Spinal cord (tissue), 10 donors: Measurements from ENCODE around the gene IQSEC3. TPM values are rescaled to one million over a fixed set of nuclear protein-coding genes. Genes with fewer than 3 reads are reported as not detected.

Experiments used
- DNase-seq, 6 donors: peaks; one replicate each; pipeline versions ENCODE4 v3.0.0 to v3.0.0-alpha.2; 2013 to 2015; ENCODE audit warnings: low spot score in 6 of 6, low read depth in 4 of 6
- H3K27ac ChIP-seq: one replicate; pipeline ENCODE4 v1.5.1; 2013; ENCODE audit warnings: low read depth, low read length, control low read depth
- H3K27me3 ChIP-seq: one replicate; pipeline ENCODE4 v1.6.1; 2013; ENCODE audit warnings: low read length; ENCODE audit not compliant: control insufficient read depth, insufficient read depth
- H3K36me3 ChIP-seq: one replicate; pipeline ENCODE4 v1.6.1; 2013; ENCODE audit warnings: low read length; ENCODE audit not compliant: control insufficient read depth, insufficient read depth
- H3K4me1 ChIP-seq: one replicate; pipeline ENCODE4 v1.6.1; 2013; ENCODE audit warnings: low read length; ENCODE audit not compliant: control insufficient read depth, insufficient read depth
- H3K4me3 ChIP-seq: one replicate; pipeline ENCODE4 v1.5.1; 2013; ENCODE audit warnings: low read depth, low read length, control low read depth
- H3K9me3 ChIP-seq: one replicate; pipeline ENCODE4 v1.6.1; 2013; ENCODE audit warnings: low read length; ENCODE audit not compliant: control insufficient read depth, insufficient read depth
- WGBS: methylation state at CpG from one replicate; pipeline ENCODE4 v1.1.5; 2013; ENCODE audit warnings: missing lambda C conversion rate; ENCODE audit not compliant: insufficient coverage; 5-methylcytosine and 5-hydroxymethylcytosine counted together
- polyA plus RNA-seq, 2 donors: library from polyadenylated mRNA; unstranded; fragments of 120-200 nt; gene quantifications; one replicate each; pipeline ENCODE4 v1.2.1, GENCODE V29; 2013; ENCODE audit not compliant: insufficient read length in 2 of 2
- total RNA-seq, 2 donors: library from RNA; depleted of rRNA in 1 of 2; stranded (reverse); fragments of 120-200 nt in 1 of 2; fragments of >200 nt in 1 of 2; gene quantifications; one replicate each; pipeline versions ENCODE4 v1.2.3 to v1.2.4, GENCODE V29; 2013 to 2014
- donor health status: healthy.

IQSEC3 gene
- total and polyA plus RNA-seq, 4 donors: 7.8 to 65.3 (median 39.0) TPM

DNA sequence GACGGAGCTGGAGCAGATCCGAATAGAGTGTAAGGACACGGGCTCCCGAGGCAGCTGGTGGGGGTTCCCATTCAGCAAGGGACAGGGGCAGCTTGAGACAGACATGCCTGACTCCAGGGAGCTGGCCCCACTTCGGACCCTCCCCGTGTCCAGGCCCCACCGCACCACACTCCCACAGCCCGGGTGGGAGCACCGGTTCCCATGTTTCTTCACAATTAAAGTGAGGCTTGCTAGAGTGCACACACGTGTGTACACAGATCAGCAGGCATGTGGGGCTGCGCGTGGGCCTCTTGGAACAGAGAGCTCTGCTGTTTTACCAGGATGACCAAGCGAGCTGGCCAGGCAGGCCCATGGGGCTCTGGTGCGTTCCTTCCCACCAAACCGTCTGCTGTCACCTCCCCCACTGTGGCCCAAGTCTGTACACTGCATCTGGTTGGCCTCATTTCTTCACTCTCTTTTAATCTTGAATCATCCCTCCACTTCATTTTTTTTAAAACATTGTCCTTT, 99.3 kb downstream of the IQSEC3 start:
- Histone ChIP-seq H3K9me3 (no peaks in the 10 kb centered on the region), H3K27ac (no peak overlapping the region), H3K36me3 (peaks cover 39% of the 10 kb centered on the region), H3K4me3 (no peak overlapping the region), H3K4me1 (peaks cover 36% of the 10 kb centered on the region), H3K27me3 (no peaks in the 10 kb centered on the region)
- WGBS: 84% methylated on average over 15 of the region's 15 CpGs
- DNase-seq: no peak

DNA sequence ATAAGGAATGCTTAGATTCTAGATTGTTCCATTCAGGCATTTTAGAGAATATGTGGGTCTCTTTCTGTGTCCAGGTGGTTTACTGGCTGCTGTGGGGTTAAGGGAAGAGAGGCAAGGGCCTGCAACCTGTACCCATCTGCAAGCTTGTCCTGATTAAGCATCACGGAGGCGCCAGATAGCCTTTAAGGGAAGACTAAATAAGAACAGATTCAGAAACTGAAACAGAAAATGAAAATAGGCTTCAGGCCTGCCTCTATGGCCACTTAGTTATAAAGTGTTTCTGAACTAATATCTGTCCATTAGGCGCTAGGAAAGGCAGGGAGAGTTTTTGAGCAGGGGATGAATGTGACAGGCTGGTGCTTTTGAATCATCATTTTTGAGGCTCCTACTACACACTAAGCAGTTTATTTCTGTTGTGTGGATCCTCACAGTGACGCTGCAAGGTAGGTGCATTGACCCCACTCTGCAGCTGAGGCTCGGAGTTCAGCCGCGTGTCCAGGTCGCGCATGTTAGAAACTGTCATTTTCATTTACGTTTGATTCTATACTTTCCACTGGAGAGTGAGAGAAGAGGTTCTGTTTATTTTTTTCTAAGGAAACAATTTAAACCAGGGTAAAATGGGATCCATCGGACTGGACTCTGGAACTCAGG, 100.0 kb downstream of the IQSEC3 start:
- Histone ChIP-seq H3K36me3 (peaks cover 40% of the 10 kb centered on the region), H3K27me3 (no peaks in the 10 kb centered on the region), H3K9me3 (no peaks in the 10 kb centered on the region), H3K4me1 (peaks cover 43% of the 10 kb centered on the region), H3K4me3 (no peak overlapping the region), H3K27ac (no peak overlapping the region)
- DNase-seq: no peak
- WGBS: 94% methylated on average over 8 of the region's 11 CpGs

DNA sequence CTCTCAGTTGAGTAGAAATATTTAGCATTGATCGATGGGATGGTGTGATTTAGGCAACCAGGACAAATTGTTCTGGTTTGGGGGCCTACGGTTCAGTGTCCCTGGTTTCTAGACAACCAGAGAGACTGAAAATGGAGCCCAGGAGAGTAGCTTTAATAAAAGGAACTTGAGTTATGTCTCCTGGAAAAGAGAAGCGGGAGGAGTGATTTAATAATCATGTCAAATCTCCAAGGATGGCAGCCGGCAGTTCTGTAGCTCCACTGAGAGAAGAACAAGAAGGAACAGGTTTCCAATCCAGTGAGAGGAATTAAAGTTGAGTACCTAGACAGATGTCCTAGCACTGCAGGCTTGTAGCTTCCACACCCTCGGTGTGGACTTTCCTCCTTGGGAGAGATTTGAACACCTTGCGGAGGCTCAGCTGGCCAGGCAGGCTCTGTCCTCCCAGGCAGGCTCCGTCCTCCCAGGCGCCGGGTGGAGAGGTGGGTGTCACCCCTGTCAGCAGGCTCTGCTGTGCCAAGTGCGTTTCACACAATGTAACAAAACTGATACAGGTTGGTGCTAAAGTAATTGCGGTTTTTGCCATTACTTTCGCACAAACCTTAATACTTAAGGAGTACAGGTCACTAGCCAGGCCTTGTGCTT, 101.5 kb downstream of the IQSEC3 start:
- no peaks in the 10 kb centered on the region for H3K27me3 ChIP-seq
- peaks cover 45% of the 10 kb centered on the region for H3K36me3 ChIP-seq
- 49% methylated on average over 5 of the region's 12 CpGs for WGBS
- H3K4me3 ChIP-seq: no peak overlapping the region
- H3K4me1 ChIP-seq: peaks cover 54% of the 10 kb centered on the region
- peak in 1 of 6 donors; percentile 61 for DNase-seq
- H3K9me3 ChIP-seq: no peaks in the 10 kb centered on the region
- H3K27ac ChIP-seq: no peak overlapping the region

GRCh38 chr12:168763-169525, 102.4 kb downstream of the IQSEC3 start:
- Histone ChIP-seq H3K4me1 (peaks cover 62% of the 10 kb centered on the region), H3K27ac (no peak overlapping the region), H3K9me3 (no peaks in the 10 kb centered on the region), H3K36me3 (peaks cover 36% of the 10 kb centered on the region), H3K4me3 (no peak overlapping the region), H3K27me3 (no peaks in the 10 kb centered on the region)
- DNase-seq: no peak
- 75% methylated on average over 14 of the region's 22 CpGs for WGBS

DNA sequence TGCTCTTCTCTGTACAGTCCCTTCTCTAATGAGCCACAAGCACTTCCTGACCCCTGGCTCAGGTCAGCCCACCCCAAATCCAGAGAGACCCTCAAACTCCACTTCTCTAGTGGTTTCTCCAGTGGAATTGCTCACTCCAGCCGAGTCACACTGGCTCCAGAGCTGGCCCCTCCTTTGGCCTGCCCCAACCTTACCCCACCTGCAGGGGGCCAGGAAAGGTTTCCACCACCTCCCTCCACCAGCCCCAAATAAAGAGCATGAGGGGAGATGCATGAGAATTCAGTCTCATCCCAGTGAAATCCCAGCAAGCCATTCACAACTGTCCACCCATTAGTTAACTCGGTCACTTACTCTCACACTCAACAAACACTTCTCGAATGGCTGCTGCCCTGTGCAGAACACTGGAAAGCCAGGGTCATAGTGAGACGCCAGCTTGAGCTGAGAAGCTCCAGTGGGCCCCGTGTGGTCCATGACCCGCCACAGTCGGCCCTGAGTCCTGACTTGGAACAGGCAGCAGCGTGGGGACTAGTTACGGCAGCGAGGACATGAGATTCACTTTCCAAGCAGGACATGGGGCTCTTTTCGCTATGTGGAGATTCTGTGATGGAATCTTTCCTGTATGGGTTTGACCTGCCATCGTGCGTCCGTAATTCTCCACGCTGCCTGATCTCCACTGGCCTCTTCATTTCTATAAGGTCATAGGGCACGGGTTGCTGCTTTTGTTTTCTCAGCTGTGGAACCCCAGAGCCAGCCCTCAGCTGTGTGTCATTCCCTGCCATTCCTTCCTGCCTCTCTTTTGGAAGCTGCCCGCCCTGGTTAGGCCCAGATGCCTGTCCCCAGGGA, 103.2 kb downstream of the IQSEC3 start:
- Histone ChIP-seq H3K27me3 (no peaks in the 10 kb centered on the region), H3K9me3 (no peaks in the 10 kb centered on the region), H3K4me1 (peaks cover 58% of the 10 kb centered on the region), H3K36me3 (peaks cover 38% of the 10 kb centered on the region), H3K4me3 (no peak overlapping the region), H3K27ac (peak overlapping the region; percentile 38)
- WGBS: 59% methylated on average over 16 of the region's 17 CpGs
- DNase-seq: peak in 1 of 6 donors; percentile 48

GRCh38 chr12:170371-171225, 104.0 kb downstream of the IQSEC3 start:
- Histone ChIP-seq H3K4me3 (no peak overlapping the region), H3K4me1 (peaks cover 66% of the 10 kb centered on the region), H3K27me3 (no peaks in the 10 kb centered on the region), H3K36me3 (peaks cover 41% of the 10 kb centered on the region), H3K27ac (peak overlapping the region; percentile 5), H3K9me3 (no peaks in the 10 kb centered on the region)
- no peak for DNase-seq
- 53% methylated on average over 24 of the region's 29 CpGs for WGBS

- H3K9me3 ChIP-seq: no peaks in the 10 kb centered on the region
- peaks cover 73% of the 10 kb centered on the region for H3K4me1 ChIP-seq
- 73% methylated on average over 9 of the region's 10 CpGs for WGBS
- peaks cover 35% of the 10 kb centered on the region for H3K36me3 ChIP-seq
- DNase-seq: no peak
- H3K27ac ChIP-seq: no peak overlapping the region
- H3K4me3 ChIP-seq: no peak overlapping the region
- H3K27me3 ChIP-seq: no peaks in the 10 kb centered on the region
Observed at GRCh38 chr12:171276-171675, 104.7 kb downstream of the IQSEC3 start.

- DNase-seq: no peak
- no peak overlapping the region for H3K27ac ChIP-seq
- no peaks in the 10 kb centered on the region for H3K9me3 ChIP-seq
- peaks cover 79% of the 10 kb centered on the region for H3K4me1 ChIP-seq
- 77% methylated on average over 14 of the region's 18 CpGs for WGBS
- peaks cover 35% of the 10 kb centered on the region for H3K36me3 ChIP-seq
- H3K27me3 ChIP-seq: no peaks in the 10 kb centered on the region
- no peak overlapping the region for H3K4me3 ChIP-seq
Observed at GRCh38 chr12:171743-172676, 105.4 kb downstream of the IQSEC3 start.
